T-helper 2 cell (primary cell): ENCODE results near the gene GREM1.

Source experiments
- DNase-seq, 5 experiments: peaks; one replicate each; pipeline versions ENCODE4 v3.0.0 to v3.0.0-alpha.2; 2012 to 2022
- total RNA-seq, 2 donors: gene quantifications; one replicate each; lab custom pipeline; 2026; lab: John Stamatoyannopoulos, UW

GREM1 gene
- total RNA-seq, result 0.13 to 0.31 reads per million in 2 donors

GRCh38 chr15:32717426-32718226 lies at the start of gene GREM1:
Gene GREM1, plus strand, starts transcription at chr15:32718004. Its CDS starts 12,687 bp downstream, at chr15:32730691.
- DNase-seq, result peak in 1 of 5 experiments; percentile 2

DNA sequence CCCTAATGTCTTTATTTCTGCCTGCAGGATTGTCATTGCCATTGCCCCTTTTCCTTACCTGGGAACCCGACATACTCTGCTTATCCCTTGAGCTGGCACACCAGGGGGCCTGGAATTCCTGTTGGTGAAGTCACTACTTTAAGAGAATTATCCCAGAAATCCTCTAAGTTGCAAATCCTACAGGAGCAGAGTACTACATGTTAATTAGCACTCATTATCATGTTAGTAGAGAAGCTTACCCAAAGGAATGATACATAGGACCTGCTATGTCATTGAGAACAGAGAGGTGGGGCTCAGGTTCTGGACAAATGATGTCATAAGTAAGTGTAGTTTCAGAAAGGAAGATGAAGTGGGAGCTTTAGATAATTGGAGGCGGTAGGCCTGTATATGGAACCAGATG lies 48.9 kb upstream of the GREM1 start:
- DNase-seq, result no peak

- DNase-seq, result no peak
Measured at GRCh38 chr15:32669896-32670611, 47.8 kb upstream of the GREM1 start.

GRCh38 chr15:32670623-32671022 lies 47.2 kb upstream of the GREM1 start:
- DNase-seq, result no peak

DNA sequence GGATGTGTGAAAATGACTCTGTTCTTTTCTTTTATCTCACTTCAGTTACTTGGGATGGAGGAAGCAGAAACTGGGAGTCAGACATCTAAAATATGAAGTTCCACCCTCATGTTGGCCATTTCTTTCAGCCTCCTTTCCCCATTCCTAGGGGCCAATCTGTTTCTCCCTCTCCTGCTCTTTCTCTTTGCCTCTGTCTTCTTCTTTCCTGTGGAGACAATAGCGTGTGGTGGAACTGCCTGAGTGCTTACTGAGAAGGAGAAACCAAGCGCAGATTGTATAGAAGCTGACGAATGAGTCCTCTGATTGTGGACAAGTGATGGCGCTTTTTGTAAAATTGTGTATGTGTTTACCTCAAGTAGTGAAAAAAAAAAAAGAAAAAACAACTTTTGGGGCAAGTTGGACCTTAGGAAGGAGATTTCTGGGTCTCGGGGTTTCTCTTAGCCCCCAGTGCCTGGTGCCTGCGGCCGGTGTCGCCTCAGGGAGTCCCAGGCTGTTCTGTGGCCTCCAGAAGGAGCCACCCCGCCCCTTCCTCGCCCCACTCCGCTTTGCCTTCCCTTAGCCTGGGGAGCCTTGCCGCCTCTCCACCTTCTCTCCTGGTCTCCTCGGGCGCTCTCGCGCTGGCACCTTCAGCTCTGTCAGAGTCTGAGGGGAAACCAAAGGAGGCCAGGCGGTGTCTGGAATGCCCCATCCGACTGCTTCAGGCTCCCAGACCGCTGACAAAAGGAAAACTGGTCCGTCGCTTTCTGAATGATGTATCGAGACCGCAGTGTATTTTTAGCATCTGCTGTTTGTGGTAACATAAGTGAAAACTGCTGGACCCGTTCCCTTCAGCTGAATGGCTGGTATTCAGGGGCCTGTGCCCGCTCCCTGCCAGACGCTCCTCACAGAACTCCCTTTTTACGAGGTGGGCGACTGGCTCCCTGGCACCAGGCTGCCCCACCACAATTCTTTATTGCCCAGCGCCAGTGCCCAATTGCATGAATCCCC lies 46.2 kb upstream of the GREM1 start:
- no peak for DNase-seq

DNA sequence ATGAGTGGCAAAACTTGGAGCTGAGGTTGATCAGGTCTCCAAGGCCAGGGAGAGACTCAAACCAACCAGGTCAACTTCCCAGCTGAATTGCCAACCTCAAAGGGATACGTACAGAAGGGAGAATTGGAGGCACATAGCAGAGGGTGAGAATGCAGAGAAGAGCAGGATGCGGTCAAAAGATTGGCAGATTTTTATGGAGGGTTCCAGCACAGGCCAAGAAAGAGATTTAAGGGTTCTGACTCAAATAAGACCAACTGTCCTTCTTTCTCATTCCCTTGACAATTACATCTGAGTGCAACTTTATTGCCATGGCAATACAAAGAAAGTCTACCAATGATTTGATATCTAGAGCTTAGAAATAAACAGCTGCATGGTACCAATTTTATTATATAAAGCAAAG lies 43.1 kb upstream of the GREM1 start:
- DNase-seq, result no peak

- DNase-seq, result no peak
Measured at GRCh38 chr15:32675466-32675865, 42.3 kb upstream of the GREM1 start.

DNA sequence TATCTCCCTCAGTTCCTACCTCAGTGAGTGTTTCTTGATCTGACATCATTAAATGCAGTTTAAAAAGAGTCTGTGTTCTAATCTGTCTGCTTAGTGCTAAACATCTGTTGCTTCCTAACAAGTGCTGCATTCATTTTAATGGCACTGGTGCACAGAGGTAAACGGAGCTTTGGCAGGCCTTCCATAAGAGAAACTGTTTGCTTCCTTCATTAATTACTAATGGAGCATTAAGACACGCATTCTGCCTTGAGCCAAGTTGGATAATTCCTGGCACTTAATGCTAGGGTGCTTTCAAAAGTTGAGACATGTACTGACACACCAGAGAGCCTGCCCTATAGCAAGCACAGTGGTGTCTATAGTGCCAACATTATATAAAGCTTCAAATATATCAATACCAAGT lies 41.6 kb upstream of the GREM1 start:
- no peak for DNase-seq

GRCh38 chr15:32677238-32677750 lies 40.5 kb upstream of the GREM1 start:
- no peak for DNase-seq

- no peak for DNase-seq
Measured at GRCh38 chr15:32679298-32679690, 38.5 kb upstream of the GREM1 start.

GRCh38 chr15:32682569-32682968 lies 35.2 kb upstream of the GREM1 start:
- no peak for DNase-seq

DNA sequence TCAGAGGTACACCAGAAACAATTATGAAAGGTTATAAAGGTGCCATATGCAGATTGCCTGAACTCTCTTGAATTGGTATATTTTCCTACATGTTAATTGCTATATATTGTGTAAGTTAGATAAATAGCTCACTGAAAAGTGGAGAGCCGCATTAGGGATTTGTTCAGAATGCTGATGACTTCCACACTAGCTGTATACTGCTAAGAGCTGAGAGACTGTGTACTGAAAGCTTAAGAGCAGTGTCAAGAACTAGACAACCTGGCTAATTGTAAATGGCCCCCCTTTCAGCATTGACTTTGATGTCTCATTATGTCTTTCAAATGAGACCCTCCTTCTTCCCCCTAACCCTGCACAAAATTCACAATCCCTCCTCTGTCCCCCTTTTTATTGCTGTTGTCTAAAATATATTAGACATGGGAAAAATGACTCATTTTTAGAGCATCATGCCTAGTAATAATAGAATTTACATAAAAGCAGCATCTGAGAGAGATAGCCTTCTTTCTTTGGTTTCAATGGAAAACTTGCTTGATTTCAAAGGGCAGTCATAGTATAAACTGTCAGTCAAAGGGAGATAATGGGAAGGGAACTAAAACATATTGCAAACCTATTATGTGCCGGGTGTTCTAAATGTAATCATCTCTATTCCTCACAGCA lies 34.7 kb upstream of the GREM1 start:
- no peak for DNase-seq

DNA sequence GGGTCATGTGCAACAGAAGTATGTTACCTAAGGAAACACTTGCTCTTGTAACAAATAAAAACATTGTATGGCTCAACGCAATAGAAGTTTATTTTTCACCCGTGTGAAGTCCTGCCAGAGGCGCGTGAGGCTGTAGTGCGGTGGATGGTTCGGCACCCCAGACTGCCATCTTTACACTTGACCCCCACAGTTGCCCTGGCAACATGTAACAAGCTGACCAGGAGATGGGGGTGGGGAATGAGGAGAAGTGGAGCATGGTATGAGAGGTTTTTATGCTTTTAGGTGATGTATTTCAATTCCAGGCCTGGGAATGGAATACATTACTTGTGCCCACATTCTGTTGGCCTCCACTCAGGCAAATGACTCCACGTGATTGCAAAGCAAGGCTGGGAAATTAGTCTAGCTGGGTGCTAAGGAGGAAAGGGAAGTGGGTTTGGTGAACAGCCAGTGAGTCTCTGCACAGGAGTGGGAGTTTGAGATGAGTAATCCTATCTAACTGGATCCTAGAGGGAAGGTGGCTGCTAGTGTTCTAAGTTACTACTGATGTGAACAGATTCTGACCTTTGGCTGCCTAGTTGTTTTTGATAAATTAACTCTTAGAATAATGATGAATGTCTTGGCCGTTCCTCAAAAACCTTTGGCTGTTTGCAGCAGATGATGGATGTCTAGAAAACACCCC lies 33.8 kb upstream of the GREM1 start:
- peak in 1 of 5 experiments; percentile 12 for DNase-seq

DNA sequence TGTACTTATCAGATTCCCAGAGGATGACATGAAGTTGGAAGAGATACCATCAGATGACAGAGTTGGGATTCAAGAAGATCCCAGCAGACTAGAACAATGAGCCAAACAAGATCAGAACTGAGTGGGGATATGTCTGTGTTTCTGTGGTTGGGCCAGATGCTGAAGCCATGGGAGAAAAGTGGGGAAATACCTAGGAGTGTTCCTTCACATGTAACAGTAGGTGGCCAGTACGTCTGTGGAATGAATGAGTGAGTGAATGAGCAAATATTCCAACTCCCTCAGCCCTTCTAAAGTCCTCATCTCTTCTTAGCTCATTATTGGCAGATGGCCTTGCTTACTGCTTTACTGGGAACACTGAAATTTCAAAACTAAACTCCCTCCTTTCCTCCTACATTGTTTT lies 32.2 kb upstream of the GREM1 start:
- no peak for DNase-seq

DNA sequence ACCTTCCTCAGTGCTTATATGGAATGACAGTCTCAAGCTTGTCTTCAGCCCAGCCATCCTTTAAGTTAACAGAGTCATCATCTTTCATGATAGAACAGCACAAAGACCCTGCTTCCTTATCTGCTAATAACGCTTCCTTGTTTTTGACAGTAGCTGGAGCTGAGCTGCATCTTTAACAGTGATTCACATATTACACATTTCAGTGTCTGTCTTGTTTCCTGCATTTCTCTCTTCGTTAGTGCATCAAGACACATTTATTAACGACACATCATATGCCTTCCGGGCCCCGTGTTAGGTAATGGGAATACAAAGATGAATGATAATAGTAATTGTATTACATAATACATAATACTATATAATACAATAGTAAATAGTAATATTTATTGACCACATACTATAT lies 30.2 kb upstream of the GREM1 start:
- DNase-seq, result no peak

DNA sequence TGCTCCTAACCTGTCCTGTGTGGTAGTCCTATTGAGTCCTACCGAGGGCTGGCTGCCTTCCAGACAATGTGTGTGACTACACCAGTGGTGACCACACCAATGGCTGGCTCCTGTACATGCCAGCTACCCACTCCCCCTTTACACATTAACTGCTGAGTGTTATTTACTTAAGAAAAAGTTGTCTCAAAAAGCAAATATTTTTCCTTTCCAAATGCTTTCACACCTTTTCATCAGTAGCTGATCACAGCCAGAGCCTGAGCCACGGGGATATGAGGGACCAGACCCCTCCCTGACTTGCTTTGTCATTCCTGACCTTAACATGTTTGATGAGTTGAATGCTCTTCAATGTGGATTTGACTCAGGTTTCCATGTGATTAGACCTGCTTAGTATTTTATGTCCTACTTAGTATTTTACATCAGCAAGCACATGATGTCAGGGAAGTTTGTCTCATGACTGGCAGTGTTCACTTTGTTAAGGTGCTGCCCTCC lies 29.6 kb upstream of the GREM1 start:
- no peak for DNase-seq

DNA sequence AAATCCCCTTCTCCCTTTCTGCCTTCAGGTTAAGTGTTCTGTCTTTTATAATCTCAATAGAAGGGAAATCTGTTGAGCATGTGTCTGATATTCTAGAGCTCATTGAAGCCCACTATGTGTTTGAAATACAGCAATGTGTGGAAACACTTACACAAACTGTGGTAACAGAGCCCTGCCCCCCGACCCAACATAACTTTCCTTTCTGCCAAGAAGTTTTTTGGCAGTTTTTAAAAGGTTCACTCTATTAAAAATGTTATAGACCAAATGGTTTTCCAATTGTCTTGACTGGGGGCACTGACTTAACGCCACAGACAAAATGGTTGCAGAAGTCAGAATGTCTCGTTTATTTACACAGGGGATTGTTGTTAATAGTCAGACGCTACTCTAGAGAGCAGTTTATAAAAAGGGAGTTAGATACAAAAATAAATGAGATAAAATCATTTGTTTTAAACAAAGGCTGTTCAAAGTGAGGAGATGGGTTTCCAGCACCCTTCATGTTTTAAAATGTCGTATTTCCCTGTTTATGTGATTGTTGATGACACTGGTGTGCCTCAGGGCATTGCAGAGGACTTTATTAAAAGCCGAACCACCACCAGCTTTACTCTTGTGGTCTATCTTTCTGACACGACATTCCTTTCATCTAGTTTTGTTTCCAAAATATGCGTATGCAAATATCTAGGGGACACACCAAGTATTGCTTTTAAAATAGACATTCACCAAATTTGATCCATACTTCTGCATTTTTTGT lies 26.7 kb upstream of the GREM1 start:
- DNase-seq, result no peak

DNA sequence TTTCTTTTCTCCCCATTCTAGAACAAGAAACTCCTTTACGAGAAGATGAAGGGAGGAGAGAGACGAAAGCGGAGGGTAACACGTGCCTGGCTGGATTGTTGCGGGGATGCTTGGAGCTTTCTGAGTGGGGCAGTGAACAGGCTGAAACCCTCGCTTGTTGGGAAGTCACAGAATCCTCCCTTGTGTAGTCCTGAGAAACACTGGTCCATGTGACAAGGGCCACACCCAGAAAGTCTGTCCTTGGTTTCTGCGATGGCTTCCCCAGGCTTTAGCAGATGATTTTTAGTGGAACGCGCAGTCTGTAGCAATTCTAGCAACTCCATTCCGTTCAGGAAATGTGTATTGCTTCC lies 26.1 kb upstream of the GREM1 start:
- DNase-seq, result no peak

- no peak for DNase-seq
Measured at GRCh38 chr15:32692286-32692685, 25.5 kb upstream of the GREM1 start.

GRCh38 chr15:32694222-32694983 lies 23.4 kb upstream of the GREM1 start:
- no peak for DNase-seq
